Neural cell (in vitro differentiated cells): ENCODE measurements around the gene COPB2. TPM values are rescaled to one million over a fixed set of nuclear protein-coding genes. Genes with fewer than 3 reads are reported as not detected.
A peak's percentile ranks its signal among the peaks of the same experiment; 100 is the strongest.
"Not testable (repeated sequence)": the region's sequence is repeated elsewhere in the genome, so short reads cannot be mapped to it uniquely, and the experiment has no call there.

Source experiments
- H2AFZ ChIP-seq: fragments of 200-600, 300-800 bp; sonication (generic), shearing (Covaris generic); 2 replicates; pipeline ENCODE4 v1.6.0; 2014; ENCODE audit warnings: low read depth, mild to moderate bottlenecking, antibody characterized with exemption, low read length, moderate library complexity
- H3F3A ChIP-seq: fragments of 200-600 bp; shearing (Covaris generic); 2 replicates; pipeline ENCODE4 v1.6.1; 2016; ENCODE audit warnings: mild to moderate bottlenecking, moderate library complexity, mixed read lengths, antibody characterized with exemption, low read length; ENCODE audit not compliant: insufficient read depth, poor library complexity, severe bottlenecking
- H3K27ac ChIP-seq: fragments of 200-600, 300-800 bp; sonication (generic), shearing (Covaris generic); 2 replicates; pipeline ENCODE4 v1.5.1; 2014; ENCODE audit warnings: mild to moderate bottlenecking, low read length, moderate library complexity
- H3K27me3 ChIP-seq: fragments of 300-800, 200-600 bp; sonication (generic), shearing (Covaris generic); 2 replicates; pipeline ENCODE4 v1.6.0; 2014; ENCODE audit warnings: mild to moderate bottlenecking, low read depth, low read length, moderate library complexity; ENCODE audit not compliant: insufficient read depth
- H3K36me3 ChIP-seq: fragments of 300-800, 200-600 bp; sonication (generic), shearing (Covaris generic); 2 replicates; pipeline ENCODE4 v1.5.1; 2014; ENCODE audit warnings: mild to moderate bottlenecking, antibody characterized with exemption, low read length, moderate library complexity; ENCODE audit not compliant: insufficient read depth
- H3K4me2 ChIP-seq: fragments of 300-800, 200-600 bp; sonication (generic), shearing (Covaris generic); 2 replicates; pipeline ENCODE4 v1.6.0; 2014; ENCODE audit warnings: mild to moderate bottlenecking, low read length
- H3K4me3 ChIP-seq: fragments of 300-800, 200-600 bp; sonication (generic), shearing (Covaris generic); 2 replicates; pipeline ENCODE4 v1.5.1; 2014; ENCODE audit warnings: mild to moderate bottlenecking, low read length, moderate library complexity
- H3K79me2 ChIP-seq: fragments of 200-600 bp; shearing (Covaris generic); replicated peaks from 2 replicates; pipeline ENCODE4 v1.6.0; 2014; ENCODE audit warnings: mild to moderate bottlenecking, low read length, moderate library complexity; ENCODE audit not compliant: insufficient read depth
- H3K9ac ChIP-seq: fragments of 300-800, 200-600 bp; sonication (generic), shearing (Covaris generic); 2 replicates; pipeline ENCODE4 v1.6.1; 2016; ENCODE audit warnings: mild to moderate bottlenecking, low read length, mixed read lengths
- H3K9me2 ChIP-seq: fragments of 200-600 bp; shearing (Covaris generic); 2 replicates; pipeline ENCODE4 v1.6.1; 2016; ENCODE audit warnings: mild to moderate bottlenecking, low read length, mixed read lengths; ENCODE audit not compliant: insufficient read depth
- H3K9me3 ChIP-seq: fragments of 200-600, 300-800 bp; sonication (generic), shearing (Covaris generic); 2 replicates; pipeline ENCODE4 v1.6.1; 2016; ENCODE audit warnings: mild to moderate bottlenecking, mixed run types, low read length, moderate library complexity, mixed read lengths
- H4K20me1 ChIP-seq: fragments of 200-600 bp; shearing (Covaris generic); 2 replicates; pipeline ENCODE4 v1.6.1; 2016; ENCODE audit warnings: mild to moderate bottlenecking, mixed run types; ENCODE audit not compliant: insufficient read depth
- EZH2 ChIP-seq: fragments of 200-600, 300-800 bp; shearing (Covaris generic), sonication (generic); IDR thresholded peaks from 2 replicates; pipeline ENCODE4 v1.6.1; 2014; ENCODE audit warnings: antibody characterized with exemption, low read length, borderline replicate concordance, mild to moderate bottlenecking; ENCODE audit not compliant: insufficient read depth, poor library complexity, severe bottlenecking
- MXI1 ChIP-seq: fragments of 450-650 bp; conservative IDR thresholded peaks from 2 replicates; pipeline ENCODE4 v1.6.1; 2014; ENCODE audit warnings: antibody characterized with exemption, mild to moderate bottlenecking; ENCODE audit not compliant: poor library complexity, severe bottlenecking
- REST ChIP-seq: IDR thresholded peaks from 2 replicates; pipeline ENCODE4 v1.6.1; 2012; ENCODE audit warnings: borderline replicate concordance
- TAF1 ChIP-seq: IDR thresholded peaks from 2 replicates; pipeline ENCODE4 v1.6.1; 2012; ENCODE audit warnings: low read depth
- polyA plus RNA-seq: library from polyadenylated mRNA; depleted of rRNA; stranded (reverse); fragments of >200 nt; gene quantifications from 2 replicates; pipeline ENCODE4 v1.2.3, GENCODE V29; 2014

COPB2 gene
- polyA plus RNA-seq, 1 donor from 2014 or later, result 63.5 TPM

- no peaks in the 10 kb centered on the region for H4K20me1 ChIP-seq
- H3K4me2 ChIP-seq, result no peak overlapping the region
- H3K79me2 ChIP-seq, result peaks cover 18% of the 10 kb centered on the region
- no peak overlapping the region for H3K9ac ChIP-seq
- no peak overlapping the region for H2AFZ ChIP-seq
- no peak overlapping the region for H3K27ac ChIP-seq
- H3K27me3 ChIP-seq, result no peaks in the 10 kb centered on the region
- no peaks in the 10 kb centered on the region for H3K36me3 ChIP-seq
- no peaks in the 10 kb centered on the region for H3K9me2 ChIP-seq
- no peaks in the 10 kb centered on the region for H3F3A ChIP-seq
- H3K9me3 ChIP-seq, result no peaks in the 10 kb centered on the region
- no peak for TF ChIP-seq TAF1
- H3K4me3 ChIP-seq, result peak overlapping the region; percentile 20
These were observed 4.7 kb upstream of the COPB2 start for GRCh38 chr3:139394116-139394515.

- Histone ChIP-seq H3K79me2 (peaks cover 67% of the 10 kb centered on the region), H3K36me3 (no peaks in the 10 kb centered on the region), H2AFZ (peak overlapping the region; percentile 87), H3K4me3 (peak overlapping the region; percentile 81), H4K20me1 (no peaks in the 10 kb centered on the region), H3K9ac (peak overlapping the region; percentile 98), H3K27me3 (no peaks in the 10 kb centered on the region), H3F3A (no peaks in the 10 kb centered on the region), H3K4me2 (peak overlapping the region; percentile 52), H3K9me3 (no peaks in the 10 kb centered on the region), H3K27ac (peak overlapping the region; percentile 96), H3K9me2 (no peaks in the 10 kb centered on the region)
- TF ChIP-seq EZH2, result no peak
- peak; percentile 53 for TF ChIP-seq MXI1
These were observed 461 bp downstream of the COPB2 start for GRCh38 chr3:139388821-139389551.

- Histone ChIP-seq H3K4me3 (peak overlapping the region; percentile 81), H4K20me1 (peaks cover 3% of the 10 kb centered on the region), H3K9ac (no peak overlapping the region), H3K4me2 (peak overlapping the region; percentile 52), H2AFZ (no peak overlapping the region), H3K79me2 (peaks cover 74% of the 10 kb centered on the region), H3K36me3 (no peaks in the 10 kb centered on the region), H3K27me3 (no peaks in the 10 kb centered on the region), H3K9me3 (no peaks in the 10 kb centered on the region), H3K9me2 (no peaks in the 10 kb centered on the region), H3K27ac (no peak overlapping the region), H3F3A (no peaks in the 10 kb centered on the region)
- TF ChIP-seq TAF1, result no peak
- TF ChIP-seq EZH2, result no peak
- TF ChIP-seq REST, result no peak
These were observed 1.4 kb downstream of the COPB2 start for GRCh38 chr3:139388077-139388476.

- not testable (repeated sequence) for H3K9ac ChIP-seq, H3K9me3 ChIP-seq, H3K9me2 ChIP-seq, H2AFZ ChIP-seq, H3K36me3 ChIP-seq, H4K20me1 ChIP-seq, H3K27me3 ChIP-seq, H3K27ac ChIP-seq, H3K4me2 ChIP-seq, H3F3A ChIP-seq, H3K4me3 ChIP-seq
- peaks cover 51% of the 10 kb centered on the region for H3K79me2 ChIP-seq
These were observed 7.2 kb downstream of the COPB2 start for GRCh38 chr3:139382291-139382690.
